H1 (cell line): ENCODE results near the gene TBC1D12. TPM values are rescaled to one million over a fixed set of nuclear protein-coding genes. Genes with fewer than 3 reads are reported as not detected.

Source experiments
- CTCF ChIA-PET: fragments of 300-600 bp; sonication (Branson Sonifier 250); formaldehyde crosslinking; loops from one replicate; lab custom pipeline; 2021; ENCODE audit not compliant: partially characterized antibody; lab: Charles Lee
- POLR2A ChIA-PET: fragments of 300-600 bp; sonication (Branson Sonifier 250); formaldehyde crosslinking; loops from one replicate; lab custom pipeline; 2021; ENCODE audit warnings: inconsistent platforms; ENCODE audit not compliant: partially characterized antibody; lab: Charles Lee
- DNase-seq, 2 experiments: peaks; one replicate each; pipeline versions ENCODE4 v3.0.0 to v3.0.0-alpha.2; 2010 to 2022; ENCODE audit warnings: low spot score in 2 of 2, low read depth in 1 of 2, mixed read lengths in 1 of 2
- FAIRE-seq: peaks from 2 replicates; lab custom pipeline; 2011; peaks lifted over from hg19 to GRCh38; lab: Jason Lieb, UNC
- H2AFZ ChIP-seq: 2 replicates; pipeline ENCODE4 v1.8.1; 2012; ENCODE audit warnings: low read length, inconsistent platforms
- H2AK5ac ChIP-seq: 2 replicates; pipeline ENCODE4 v1.6.1; 2013; ENCODE audit warnings: low read depth, low read length
- H2BK120ac ChIP-seq: replicated peaks from 2 replicates; pipeline ENCODE3; 2013; ENCODE audit warnings: low read depth, low read length, inconsistent platforms
- H2BK12ac ChIP-seq: 2 replicates; pipeline ENCODE4 v1.6.1; 2013; ENCODE audit warnings: low read depth, low read length
- H2BK15ac ChIP-seq: 2 replicates; pipeline ENCODE4 v1.6.1; 2013; ENCODE audit warnings: low read length
- H2BK20ac ChIP-seq: 2 replicates; pipeline ENCODE4 v1.6.1; 2013; ENCODE audit warnings: low read length
- H2BK5ac ChIP-seq: 2 replicates; pipeline ENCODE4 v1.6.1; 2013; ENCODE audit warnings: low read depth, low read length
- H3K14ac ChIP-seq: 2 replicates; pipeline ENCODE4 v1.6.1; 2013; ENCODE audit warnings: inconsistent platforms; ENCODE audit not compliant: insufficient read length
- H3K18ac ChIP-seq: 2 replicates; pipeline ENCODE4 v1.6.1; 2013; ENCODE audit warnings: low read length; ENCODE audit errors: extremely low read depth
- H3K23ac ChIP-seq: 2 replicates; pipeline ENCODE4 v1.6.1; 2013; ENCODE audit warnings: inconsistent platforms; ENCODE audit not compliant: insufficient read length
- H3K23me2 ChIP-seq: 2 replicates; pipeline ENCODE4 v1.6.1; 2013; ENCODE audit warnings: low read depth, low read length
- H3K27ac ChIP-seq: 2 replicates; pipeline ENCODE4 v1.6.1; 2011; ENCODE audit warnings: low read depth, low read length, inconsistent platforms
- H3K27me3 ChIP-seq, 4 experiments: replicated peaks in 1 of 4; 1 replicate in 1 of 4; 2 replicates in 3 of 4; pipeline versions ENCODE4 v1.6.1 to v1.8.1; 2011 to 2013; ENCODE audit warnings: low read length in 3 of 4, mild to moderate bottlenecking in 3 of 4, inconsistent platforms in 2 of 4, mixed read lengths in 2 of 4, moderate library complexity in 1 of 4; ENCODE audit not compliant: control insufficient read depth in 3 of 4, insufficient read depth in 3 of 4; ENCODE audit errors: extremely low read depth in 1 of 4
- H3K36me3 ChIP-seq, 4 experiments: 2 replicates each; pipeline versions ENCODE4 v1.6.1 to v1.8.1; 2011 to 2013; ENCODE audit warnings: mild to moderate bottlenecking in 4 of 4, low read length in 3 of 4, moderate library complexity in 2 of 4, control low read depth in 1 of 4, inconsistent platforms in 1 of 4; ENCODE audit not compliant: insufficient read depth in 4 of 4, control insufficient read depth in 2 of 4
- H3K4ac ChIP-seq: replicated peaks from 2 replicates; pipeline ENCODE3; 2013; ENCODE audit warnings: low read length, low read depth, mixed read lengths, inconsistent platforms; ENCODE audit not compliant: insufficient read length
- H3K4me1 ChIP-seq, 4 experiments: replicated peaks in 1 of 4; 1 replicate in 1 of 4; 2 replicates in 3 of 4; pipeline versions ENCODE4 v1.6.1 to v1.8.1; 2011 to 2013; ENCODE audit warnings: low read length in 3 of 4, inconsistent platforms in 2 of 4, mixed read lengths in 1 of 4; ENCODE audit not compliant: insufficient read depth in 4 of 4, control insufficient read depth in 3 of 4
- H3K4me2 ChIP-seq, 2 experiments: 2 replicates each; pipeline versions ENCODE4 v1.6.1 to v1.8.1; 2011 to 2013; ENCODE audit warnings: low read depth in 2 of 2, low read length in 2 of 2, control low read depth in 1 of 2, inconsistent platforms in 1 of 2, mild to moderate bottlenecking in 1 of 2; ENCODE audit not compliant: insufficient read depth in 1 of 2
- H3K4me3 ChIP-seq, 4 experiments: fragments of 200-600, 300-600 bp in 1 of 4; sonication (generic), shearing (Covaris generic), sonication (Bioruptor Twin) in 1 of 4; 2 replicates each; pipeline versions ENCODE4 v1.5.1 to v1.8.1; 2011 to 2016; ENCODE audit warnings: low read length in 4 of 4, low read depth in 3 of 4, control low read depth in 2 of 4, inconsistent platforms in 2 of 4, mild to moderate bottlenecking in 2 of 4, mixed read lengths in 1 of 4, moderate library complexity in 1 of 4; ENCODE audit not compliant: insufficient read depth in 2 of 4; ENCODE audit errors: extremely low read depth in 1 of 4
- H3K56ac ChIP-seq: replicated peaks from 2 replicates; pipeline ENCODE3; 2013; ENCODE audit warnings: low read depth, mild to moderate bottlenecking, mixed read lengths, low read length, inconsistent platforms; ENCODE audit not compliant: insufficient read length
- H3K79me1 ChIP-seq: 2 replicates; pipeline ENCODE4 v1.6.1; 2013; ENCODE audit warnings: low read depth, low read length, control low read depth
- H3K79me2 ChIP-seq, 2 experiments: 2 replicates each; pipeline versions ENCODE4 v1.6.1 to v1.8.1; 2012 to 2013; ENCODE audit warnings: low read length in 2 of 2, mild to moderate bottlenecking in 2 of 2, inconsistent platforms in 1 of 2; ENCODE audit not compliant: insufficient read depth in 2 of 2, control insufficient read depth in 1 of 2
- H3K9ac ChIP-seq, 4 experiments: replicated peaks in 1 of 4; 1 replicate in 1 of 4; 2 replicates in 3 of 4; pipeline versions ENCODE4 v1.6.1 to v1.8.1; 2011 to 2013; ENCODE audit warnings: low read depth in 3 of 4, low read length in 3 of 4, control low read depth in 2 of 4, mild to moderate bottlenecking in 2 of 4, moderate library complexity in 2 of 4, inconsistent platforms in 1 of 4; ENCODE audit errors: extremely low read depth in 1 of 4
- H3K9me3 ChIP-seq, 2 experiments: 2 replicates each; pipeline versions ENCODE4 v1.6.1 to v1.8.1; 2012 to 2013; ENCODE audit warnings: mild to moderate bottlenecking in 2 of 2, moderate library complexity in 2 of 2, control low read depth in 1 of 2, inconsistent platforms in 1 of 2, low read depth in 1 of 2, low read length in 1 of 2, mixed read lengths in 1 of 2; ENCODE audit not compliant: insufficient read depth in 2 of 2
- H4K20me1 ChIP-seq, 2 experiments: replicated peaks in 1 of 2; 2 replicates each; pipeline versions ENCODE3 to v1.8.1; 2011 to 2013; ENCODE audit warnings: inconsistent platforms in 2 of 2, low read length in 2 of 2, mild to moderate bottlenecking in 1 of 2; ENCODE audit not compliant: insufficient read depth in 2 of 2, control insufficient read depth in 1 of 2
- H4K5ac ChIP-seq: 2 replicates; pipeline ENCODE4 v1.6.1; 2013; ENCODE audit warnings: low read length, low read depth, mixed read lengths, inconsistent platforms; ENCODE audit not compliant: insufficient read length
- H4K8ac ChIP-seq: 2 replicates; pipeline ENCODE4 v1.8.0; 2013; ENCODE audit warnings: mild to moderate bottlenecking, moderate library complexity, low read length, inconsistent platforms; ENCODE audit not compliant: insufficient read depth; ENCODE audit errors: extremely low read depth
- H4K91ac ChIP-seq: replicated peaks from 2 replicates; pipeline ENCODE3; 2013; ENCODE audit warnings: low read length, mixed read lengths, inconsistent platforms; ENCODE audit not compliant: insufficient read length
- SIX5 ChIP-seq: IDR thresholded peaks from 2 replicates; pipeline ENCODE4 v1.6.1; 2011; ENCODE audit warnings: mild to moderate bottlenecking, low read depth, low read length
- WGBS, 2 experiments: shearing (Covaris generic) in 1 of 2; methylation state at CpG; one replicate each; pipeline versions ENCODE4 v1.1.6 to v1.1.7; 2013 to 2015; ENCODE audit warnings: low lambda C conversion rate in 2 of 2, mixed read lengths in 2 of 2, inconsistent platforms in 1 of 2, low coverage in 1 of 2, missing lambda C conversion rate in 1 of 2; ENCODE audit not compliant: insufficient replicate concordance in 2 of 2, insufficient coverage in 1 of 2, insufficient read length in 1 of 2; ENCODE audit errors: extremely low coverage in 1 of 2, missing lambda C conversion rate in 1 of 2; 5-methylcytosine and 5-hydroxymethylcytosine counted together
- polyA plus RNA-seq, 7 experiments: library from polyadenylated mRNA; depleted of rRNA in 3 of 7; stranded (reverse) in 5 of 7; unstranded in 2 of 7; fragments of >200 nt in 5 of 7; fragments of 200-250 nt in 2 of 7; gene quantifications; 1 replicate in 5 of 7; 2 replicates in 1 of 7; 4 replicates in 1 of 7; pipeline versions ENCODE4 v1.2.1 to v1.2.3, GENCODE V29; 2011 to 2013; ENCODE audit warnings: missing spikeins in 2 of 7, mixed read lengths in 2 of 7
- total RNA-seq: library from RNA; stranded (reverse); fragmentation: NEBNext Ultra II Directional; extraction: Animal tissue kit (Norgen Biotek cat#: 25700); gene quantifications from 2 replicates; pipeline ENCODE4 v1.2.1, GENCODE V29; 2021

Gene TBC1D12
- total and polyA plus RNA-seq, 2 of the 8 experiments (the other 6 are each of a cell fraction or from before 2014, with no cell fraction given) = 1.1 to 3.2 TPM

DNA sequence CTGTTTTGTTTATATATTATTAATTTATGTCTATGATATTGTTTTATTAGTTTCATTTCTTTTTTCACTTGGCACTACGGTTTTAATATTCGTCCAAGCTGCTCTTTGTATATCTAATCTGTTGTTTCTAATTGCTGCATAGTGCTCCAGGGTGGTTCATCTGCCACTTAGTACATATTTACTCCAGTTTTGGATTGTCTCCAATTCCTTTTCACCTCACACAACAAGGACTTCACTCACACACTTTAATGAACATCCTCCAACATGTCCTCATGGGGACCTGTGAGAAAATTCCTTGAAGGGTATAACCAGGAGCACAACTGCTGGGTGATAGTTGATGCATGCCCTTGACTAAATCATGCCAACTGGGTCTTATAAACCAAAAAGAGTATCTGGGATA is 25.5 kb upstream of the TBC1D12 start:
- no peak overlapping the region for H2AFZ ChIP-seq
- FAIRE-seq = no peak

More for the DNA sequence above, 25.5 kb upstream of the TBC1D12 start:
- Histone ChIP-seq H3K4me1 (no peaks in the 10 kb centered on the region), H3K4me2 (no peak overlapping the region), H3K79me1 (no peaks in the 10 kb centered on the region), H2BK5ac (no peak overlapping the region), H2AK5ac (no peak overlapping the region), H2BK120ac (no peak overlapping the region), H3K79me2 (no peaks in the 10 kb centered on the region), H2BK15ac (no peak overlapping the region), H3K18ac (no peak overlapping the region), H3K4ac (no peak overlapping the region), H3K56ac (no peak overlapping the region), H4K5ac (no peak overlapping the region), H3K36me3 (no peaks in the 10 kb centered on the region), H3K23me2 (no peaks in the 10 kb centered on the region; the same call in 1 of the 2 replicates), H3K4me3 (no peak overlapping the region), H3K9ac (no peak overlapping the region), H2BK20ac (no peak overlapping the region), H4K91ac (no peak overlapping the region), H3K23ac (no peak overlapping the region), H4K20me1 (no peaks in the 10 kb centered on the region), H3K27me3 (no peaks in the 10 kb centered on the region), H2BK12ac (no peak overlapping the region), H3K27ac (no peak overlapping the region), H3K9me3 (no peaks in the 10 kb centered on the region), H3K14ac (no peak overlapping the region), H4K8ac (no peak overlapping the region)
- WGBS, 2 experiments = 86% methylated on average over 2 of the region's 2 CpGs; no CpG with 5 or more reads in 1 of the 2 experiments
- TF ChIP-seq SIX5 = no peak
- ChIA-PET POLR2A (interaction anchor here (0.6 kb wide), 1 partner anchor 16 kb away, joined by 3 read pairs; no protein-coding TSS in a partner anchor), CTCF (no interaction called here)
- no peak for DNase-seq
